ENCODE data around the gene SEPTIN2.

Gene SEPTIN2

GRCh38 chr2:241357531-241357930, 41.8 kb downstream of the SEPTIN2 start:
- ChIA-PET CTCF (no interaction called here), POLR2A (no interaction called here)
- no peak for DNase-seq (ENCODE audit: extremely low spot score)
- no peak for TF ChIP-seq SUZ12 (IDR thresholded peaks at IDR 0.05)

- ChIA-PET CTCF (no interaction called here), POLR2A (interaction anchor here (1.1 kb wide), 1 partner anchor 133 kb away, joined by 3 read pairs; no protein-coding TSS in a partner anchor)
- DNase-seq (ENCODE audit: extremely low spot score), result no peak
- TF ChIP-seq HDGF (IDR thresholded peaks at IDR 0.05; ENCODE audit: borderline replicate concordance) (no peak), NFRKB (IDR thresholded peaks at IDR 0.05) (no peak), SP1 (IDR thresholded peaks at IDR 0.05) (no peak), FOXK2 (IDR thresholded peaks at IDR 0.05) (no peak), CTBP1 (IDR thresholded peaks at IDR 0.05; ENCODE audit: borderline replicate concordance) (no peak)
Measured at GRCh38 chr2:241358470-241358869, 42.7 kb downstream of the SEPTIN2 start.

- ChIA-PET POLR2A (interaction anchor here (1.3 kb wide), 1 partner anchor 43 kb away, joined by 3 read pairs; the partner anchor contains the start of gene SEPTIN2), CTCF (no interaction called here)
- no peak for TF ChIP-seq HDGF (IDR thresholded peaks at IDR 0.05; ENCODE audit: borderline replicate concordance)
- DNase-seq (ENCODE audit: extremely low spot score), result no peak
Measured at GRCh38 chr2:241359481-241360045, 43.8 kb downstream of the SEPTIN2 start.

GRCh38 chr2:241363426-241363825, 47.7 kb downstream of the SEPTIN2 start:
- CTCF ChIA-PET, result no interaction called here

GRCh38 chr2:241364781-241365180, 49.1 kb downstream of the SEPTIN2 start:
- no peak for DNase-seq (ENCODE audit: extremely low spot score)
- ChIA-PET POLR2A (no interaction called here), CTCF (no interaction called here)
- TF ChIP-seq SUZ12 (IDR thresholded peaks at IDR 0.05) (no peak), LEF1 (IDR thresholded peaks at IDR 0.05; ENCODE audit: borderline replicate concordance) (no peak), HDGF (IDR thresholded peaks at IDR 0.05; ENCODE audit: borderline replicate concordance) (no peak), PKNOX1 (IDR thresholded peaks at IDR 0.05) (no peak), BHLHE40 (IDR thresholded peaks at IDR 0.05; ENCODE audit: borderline replicate concordance) (no peak), ELF4 (IDR thresholded peaks at IDR 0.05) (no peak), ZNF384 (IDR thresholded peaks at IDR 0.05) (no peak), FOXK2 (IDR thresholded peaks at IDR 0.05) (no peak), NFRKB (IDR thresholded peaks at IDR 0.05) (no peak), TARDBP (IDR thresholded peaks at IDR 0.05) (no peak), SP1 (IDR thresholded peaks at IDR 0.05) (no peak), L3MBTL2 (conservative IDR thresholded peaks at IDR 0.05) (no peak), FOXA1 (IDR thresholded peaks at IDR 0.05) (no peak), FOXM1 (IDR thresholded peaks at IDR 0.05; ENCODE audit: borderline replicate concordance) (no peak), CTBP1 (IDR thresholded peaks at IDR 0.05; ENCODE audit: borderline replicate concordance) (no peak)

More at GRCh38 chr2:241363426-241363825, 47.7 kb downstream of the SEPTIN2 start:
- no peak for DNase-seq (ENCODE audit: extremely low spot score)
- TF ChIP-seq NFRKB (IDR thresholded peaks at IDR 0.05), result no peak
- TF ChIP-seq HDGF (IDR thresholded peaks at IDR 0.05; ENCODE audit: borderline replicate concordance), result no peak
- TF ChIP-seq SP1 (IDR thresholded peaks at IDR 0.05), result no peak
- no peak for TF ChIP-seq SUZ12 (IDR thresholded peaks at IDR 0.05)
- TF ChIP-seq PKNOX1 (IDR thresholded peaks at IDR 0.05), result no peak
- TF ChIP-seq ZNF384 (IDR thresholded peaks at IDR 0.05), result no peak
- no peak for TF ChIP-seq BHLHE40 (IDR thresholded peaks at IDR 0.05; ENCODE audit: borderline replicate concordance)
- no peak for TF ChIP-seq FOXM1 (IDR thresholded peaks at IDR 0.05; ENCODE audit: borderline replicate concordance)
- no peak for TF ChIP-seq LEF1 (IDR thresholded peaks at IDR 0.05; ENCODE audit: borderline replicate concordance)
- TF ChIP-seq L3MBTL2 (conservative IDR thresholded peaks at IDR 0.05), result no peak
- no peak for TF ChIP-seq TARDBP (IDR thresholded peaks at IDR 0.05)
- no peak for TF ChIP-seq ARNT (IDR thresholded peaks at IDR 0.05)
- TF ChIP-seq FOXA1 (IDR thresholded peaks at IDR 0.05), result no peak
- no peak for TF ChIP-seq ELF4 (IDR thresholded peaks at IDR 0.05)
- TF ChIP-seq FOXK2 (IDR thresholded peaks at IDR 0.05), result no peak
- TF ChIP-seq CTBP1 (IDR thresholded peaks at IDR 0.05; ENCODE audit: borderline replicate concordance), result no peak
- POLR2A ChIA-PET, result no interaction called here

GRCh38 chr2:241366678-241367077, 51.0 kb downstream of the SEPTIN2 start:
- TF ChIP-seq TARDBP (IDR thresholded peaks at IDR 0.05) (no peak), BHLHE40 (IDR thresholded peaks at IDR 0.05; ENCODE audit: borderline replicate concordance) (no peak), LEF1 (IDR thresholded peaks at IDR 0.05; ENCODE audit: borderline replicate concordance) (no peak)
- POLR2A ChIA-PET, result no interaction called here
- CTCF ChIA-PET, result no interaction called here
- DNase-seq (ENCODE audit: extremely low spot score), result no peak

- TF ChIP-seq BHLHE40 (IDR thresholded peaks at IDR 0.05; ENCODE audit: borderline replicate concordance) (no peak), SP1 (IDR thresholded peaks at IDR 0.05) (no peak), SUZ12 (IDR thresholded peaks at IDR 0.05) (no peak), HDGF (IDR thresholded peaks at IDR 0.05; ENCODE audit: borderline replicate concordance) (no peak), ELF4 (IDR thresholded peaks at IDR 0.05) (no peak), TARDBP (IDR thresholded peaks at IDR 0.05) (no peak), FOXK2 (IDR thresholded peaks at IDR 0.05) (no peak), FOXM1 (IDR thresholded peaks at IDR 0.05; ENCODE audit: borderline replicate concordance) (no peak), NFRKB (IDR thresholded peaks at IDR 0.05) (no peak), PKNOX1 (IDR thresholded peaks at IDR 0.05) (no peak), L3MBTL2 (conservative IDR thresholded peaks at IDR 0.05) (no peak), ZNF384 (IDR thresholded peaks at IDR 0.05) (no peak), CTBP1 (IDR thresholded peaks at IDR 0.05; ENCODE audit: borderline replicate concordance) (no peak), FOXA1 (IDR thresholded peaks at IDR 0.05) (no peak), LEF1 (IDR thresholded peaks at IDR 0.05; ENCODE audit: borderline replicate concordance) (no peak), ARNT (IDR thresholded peaks at IDR 0.05) (no peak)
- no peak for DNase-seq (ENCODE audit: extremely low spot score)
- ChIA-PET POLR2A (no interaction called here), CTCF (no interaction called here)
Measured at GRCh38 chr2:241368643-241369042, 52.9 kb downstream of the SEPTIN2 start.

Data from HEK293T (cell line).